ENCODE results near the gene RPGRIP1.
"Not testable (repeated sequence)": the region's sequence is repeated elsewhere in the genome, so short reads cannot be mapped to it uniquely, and the experiment has no call there.

- not testable (repeated sequence) for TF ChIP-seq CTCF (conservative IDR thresholded peaks at IDR 0.05; ENCODE audit: low read depth, low read length); POLR2A (IDR thresholded peaks at IDR 0.05; ENCODE audit: low read depth, low read length); MAZ (IDR thresholded peaks at IDR 0.05; ENCODE audit: borderline replicate concordance, low read depth, low read length); RAD21 (IDR thresholded peaks at IDR 0.05; ENCODE audit: low read length); FOS (IDR thresholded peaks at IDR 0.05; ENCODE audit: low read depth, low read length); RFX5 (IDR thresholded peaks at IDR 0.05; ENCODE audit: low read depth, low read length); MXI1 (IDR thresholded peaks at IDR 0.05; ENCODE audit: borderline replicate concordance, low read depth, low read length); SMC3 (IDR thresholded peaks at IDR 0.05; ENCODE audit: low read depth, low read length); CEBPB (IDR thresholded peaks at IDR 0.05; ENCODE audit: low read depth, low read length); ELK1 (IDR thresholded peaks at IDR 0.05; ENCODE audit: borderline replicate concordance, low read depth, low read length); CHD1 (IDR thresholded peaks at IDR 0.05; ENCODE audit: low read depth, low read length)
Observed at GRCh38 chr14:21286516-21286915, 6.6 kb downstream of the RPGRIP1 start.

Measured in IMR-90 (cell line).